Right ventricle myocardium inferior (tissue), 1 donor: Measurements from ENCODE around the gene SUMO1. TPM values are rescaled to one million over a fixed set of nuclear protein-coding genes. Genes with fewer than 3 reads are reported as not detected.
A peak's percentile ranks its signal among the peaks of the same experiment; 100 is the strongest.

Experiments
- ATAC-seq: fragments of 200-7000 bp; cut with Tn5 transposase; one replicate; pipeline ENCODE4 v1.9.1; 2020; ENCODE audit warnings: mild to moderate bottlenecking, moderate library complexity
- DNase-seq: peaks from one replicate; pipeline ENCODE4 v3.0.0; 2021; ENCODE audit errors: missing footprints
- intact Hi-C: fragments of 100-400 bp; cut with DNase I; formaldehyde crosslinking; loops from one replicate; pipeline ENCODE4 v1.11.0; 2022
- total RNA-seq: library from RNA; stranded (reverse); fragmentation: NEBNext Ultra II Directional; extraction: Animal tissue kit (Norgen Biotek cat#: 25700); gene quantifications from one replicate; pipeline ENCODE4 v1.2.1, GENCODE V29; 2021
- donor health status: DM: no; HTN: yes; CAD: no; lungs with severe emphysema.

Gene SUMO1
- total RNA-seq, 1 donor from 2014 or later: 68.5 TPM

- ATAC-seq: no peak
- intact Hi-C loops: loop anchor here (5.0 kb wide), 1 partner anchor 127 kb away; no protein-coding TSS in a partner anchor
Measured at GRCh38 chr2:202164411-202164810, 74.0 kb downstream of the SUMO1 start.

GRCh38 chr2:202161151-202161835 lies 77.1 kb downstream of the SUMO1 start:
- ATAC-seq (peak; percentile 75), DNase-seq (no peak)
- intact Hi-C loops: loop anchor here (5.0 kb wide), 1 partner anchor 124 kb away; no protein-coding TSS in a partner anchor

More at GRCh38 chr2:202164411-202164810, 74.0 kb downstream of the SUMO1 start:
- no peak for DNase-seq

- ATAC-seq (peak; percentile 58), DNase-seq (no peak)
- intact Hi-C loops: no loop called here
Measured at GRCh38 chr2:202158796-202159195, 79.6 kb downstream of the SUMO1 start.

GRCh38 chr2:202157211-202157990 lies 81.0 kb downstream of the SUMO1 start:
- intact Hi-C loops: no loop called here
- ATAC-seq: no peak
- no peak for DNase-seq

Other genes with a start within 250 kb of the SUMO1 start
- 24.2 TPM for gene FZD7, start 204.7 kb downstream of the SUMO1 start, total RNA-seq
- not detected for gene KIAA2012, start 165.3 kb downstream of the SUMO1 start, total RNA-seq
- 22.8 TPM for gene NOP58, start 27.2 kb upstream of the SUMO1 start, total RNA-seq
- 45.3 TPM for gene BMPR2, start 137.7 kb upstream of the SUMO1 start, total RNA-seq